COLO668 (cell line): ENCODE data around the gene EIF4G3.
"Not testable (repeated sequence)": the region's sequence is repeated elsewhere in the genome, so short reads cannot be mapped to it uniquely, and the experiment has no call there.

Experiments
- DNase-seq: peaks from one replicate; lab custom pipeline; 2025; ENCODE audit not compliant: unreplicated experiment; lab: John Stamatoyannopoulos, UW

The EIF4G3 gene

DNA sequence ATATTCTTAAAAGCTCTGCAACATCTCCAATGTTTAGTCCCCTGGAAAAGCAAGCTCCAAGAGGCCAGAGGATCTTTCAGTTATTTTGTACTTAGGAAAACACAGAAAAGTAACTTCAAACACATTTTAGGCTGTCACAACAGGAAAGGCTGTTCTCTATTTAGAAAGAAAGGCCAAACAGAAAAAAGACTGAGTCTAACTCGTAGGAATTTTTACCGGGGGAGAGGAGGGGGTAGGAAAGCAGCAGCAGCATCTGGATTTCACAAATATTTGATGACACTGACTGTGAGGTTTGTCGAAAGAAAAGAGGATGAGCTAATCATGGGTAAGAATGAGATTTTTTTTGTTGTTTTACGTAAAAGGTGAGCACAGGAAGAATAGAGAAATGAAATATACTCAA is 107.1 kb downstream of the EIF4G3 start:
- no peak for DNase-seq

DNA sequence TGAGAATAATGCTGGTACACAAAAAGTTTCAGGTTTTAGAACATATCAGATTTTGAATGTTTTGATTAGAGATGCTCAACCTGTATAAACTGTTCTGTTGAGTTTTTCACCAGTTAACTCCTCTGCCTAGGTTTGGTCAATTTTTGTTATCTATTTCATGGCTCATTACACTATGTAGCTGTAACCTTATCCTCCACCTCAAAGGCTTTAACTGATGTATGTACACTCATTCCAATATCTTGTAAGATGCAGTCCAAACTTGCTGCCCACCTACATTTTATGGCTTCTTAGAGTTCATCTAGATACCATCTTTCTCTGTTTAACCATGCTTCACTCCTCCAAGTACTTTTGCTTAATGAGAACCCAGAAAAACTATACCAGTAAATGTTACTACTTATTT is 107.8 kb downstream of the EIF4G3 start:
- no peak for DNase-seq

DNA sequence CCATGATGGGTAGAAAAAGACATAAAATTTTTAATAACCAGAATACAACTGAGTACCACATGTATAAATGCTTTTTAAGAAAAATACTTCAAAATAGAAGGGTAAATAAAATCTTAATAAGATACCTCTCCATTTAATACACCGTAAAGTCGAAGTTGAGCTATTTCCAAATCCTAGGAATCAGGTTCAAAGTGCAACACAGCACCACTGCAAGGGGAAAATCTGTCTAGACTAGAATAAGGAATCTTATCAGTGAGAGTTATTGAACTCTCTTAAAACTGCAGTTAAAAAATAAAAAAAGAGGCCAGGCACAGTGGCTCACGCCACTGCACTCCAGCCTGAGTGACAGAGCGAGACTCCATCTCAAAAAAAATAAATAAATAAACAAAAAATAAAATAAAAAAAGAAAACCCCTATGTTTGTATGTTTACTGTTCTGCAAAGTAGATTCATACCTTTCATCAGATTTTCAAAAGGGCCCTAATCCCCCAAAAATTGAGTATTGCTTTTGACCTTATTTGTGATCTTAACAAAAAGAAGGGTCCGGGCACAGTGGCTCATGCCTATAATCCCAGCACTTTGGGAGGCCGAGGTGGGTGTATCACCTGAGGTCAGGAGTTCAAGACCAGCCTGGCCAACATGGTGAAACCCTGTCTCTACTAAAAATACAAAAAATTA is 109.0 kb downstream of the EIF4G3 start:
- no peak for DNase-seq

GRCh38 chr1:21066356-21067012 is 110.2 kb downstream of the EIF4G3 start:
- no peak for DNase-seq

DNA sequence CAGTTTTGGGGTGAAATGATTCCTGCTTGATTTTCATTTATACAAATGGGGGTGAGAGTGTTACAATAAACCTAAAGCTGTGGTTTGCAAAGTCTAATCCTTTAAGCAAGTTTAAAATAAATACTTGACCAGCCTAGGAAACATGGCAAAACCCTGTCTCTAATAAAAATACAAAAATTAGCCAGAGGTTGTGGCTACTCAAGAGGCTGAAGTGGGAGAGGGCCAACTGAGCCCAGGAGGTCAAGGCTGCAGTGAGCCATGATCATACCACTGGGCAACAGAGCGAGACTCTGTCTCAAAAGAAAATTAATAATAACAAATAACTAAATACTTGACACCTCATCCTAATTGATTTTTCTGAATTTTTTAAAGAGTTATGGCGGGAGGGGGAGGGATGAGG is 110.8 kb downstream of the EIF4G3 start:
- DNase-seq, result no peak

DNA sequence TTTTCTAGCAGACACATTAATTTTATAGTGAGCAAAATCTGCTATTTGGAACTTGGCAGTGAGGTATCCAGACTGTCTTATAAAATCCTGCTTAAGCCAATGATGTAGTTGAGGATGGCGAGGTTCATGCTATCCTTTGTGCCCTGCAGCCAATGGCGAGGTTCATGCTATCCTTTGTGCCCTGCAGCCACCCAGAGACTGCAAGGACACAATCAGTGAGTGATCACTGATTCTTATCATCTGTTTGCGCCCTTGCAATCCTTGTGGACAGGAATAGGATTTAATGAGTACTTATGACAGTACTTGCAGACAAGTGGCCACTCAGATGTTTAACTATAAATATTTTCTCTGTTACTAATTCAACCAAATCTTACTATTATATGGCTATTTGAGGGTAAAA is 112.6 kb downstream of the EIF4G3 start:
- DNase-seq, result no peak

- DNase-seq, result peak; percentile 24
These were observed 116.2 kb downstream of the EIF4G3 start for GRCh38 chr1:21060523-21060922.

DNA sequence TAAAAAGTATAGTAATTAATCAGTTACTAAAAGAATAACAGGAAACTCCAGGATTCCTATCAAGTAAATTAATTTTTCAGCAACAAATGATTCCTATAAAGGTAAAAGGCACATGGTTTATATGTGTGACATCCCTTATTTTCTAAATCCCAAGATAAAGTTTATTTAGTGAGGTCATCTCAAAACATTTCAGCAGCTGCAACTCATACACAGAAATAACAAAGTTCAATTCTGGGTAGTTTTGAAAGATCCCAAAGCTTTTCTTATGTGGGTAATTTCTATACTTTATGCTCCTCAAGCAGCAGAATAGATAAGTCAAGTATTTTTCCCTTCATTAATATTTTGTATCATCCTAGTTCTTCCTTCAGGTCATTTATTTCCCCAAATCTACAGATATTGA is 117.7 kb downstream of the EIF4G3 start:
- no peak for DNase-seq

DNA sequence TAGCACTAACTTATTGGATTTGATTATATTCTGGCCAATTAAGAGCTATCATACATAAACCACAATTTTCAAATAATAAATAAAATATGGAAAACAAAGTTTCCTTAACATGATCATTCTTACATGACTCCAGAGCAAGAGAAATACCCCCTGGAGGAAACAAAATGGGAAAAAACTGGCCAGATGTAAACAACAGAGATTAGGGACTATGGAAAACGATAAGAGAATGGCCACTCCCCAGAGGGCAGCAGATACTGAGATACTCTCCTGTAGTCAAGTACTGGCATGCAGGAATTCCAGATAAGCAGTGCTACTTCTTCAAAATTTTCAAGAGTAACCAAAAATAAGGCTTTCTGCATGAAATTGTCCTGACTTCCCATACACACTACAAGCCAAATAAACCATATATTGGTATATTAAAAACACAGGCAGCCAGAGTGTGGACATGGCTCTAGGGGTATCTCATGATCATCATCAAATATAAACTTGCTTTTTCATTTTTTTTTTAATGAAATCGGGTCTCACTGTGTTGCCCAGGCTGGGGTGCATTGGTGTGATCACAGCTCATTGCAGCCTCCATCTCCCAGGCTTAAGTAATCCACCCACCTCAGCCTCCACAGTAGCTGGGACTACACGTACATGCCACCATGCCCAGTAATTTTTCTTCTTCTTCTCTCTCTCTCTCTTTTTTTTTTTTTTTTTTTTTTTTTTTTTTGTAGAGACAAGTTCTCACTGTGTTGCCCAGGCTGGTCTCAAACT is 118.5 kb downstream of the EIF4G3 start:
- no peak for DNase-seq

GRCh38 chr1:21053189-21053928 is 123.3 kb downstream of the EIF4G3 start:
- DNase-seq, result not testable (repeated sequence)

GRCh38 chr1:21052034-21052433 is 124.7 kb downstream of the EIF4G3 start:
- DNase-seq, result no peak

GRCh38 chr1:21051177-21051825 is 125.4 kb downstream of the EIF4G3 start:
- no peak for DNase-seq

DNA sequence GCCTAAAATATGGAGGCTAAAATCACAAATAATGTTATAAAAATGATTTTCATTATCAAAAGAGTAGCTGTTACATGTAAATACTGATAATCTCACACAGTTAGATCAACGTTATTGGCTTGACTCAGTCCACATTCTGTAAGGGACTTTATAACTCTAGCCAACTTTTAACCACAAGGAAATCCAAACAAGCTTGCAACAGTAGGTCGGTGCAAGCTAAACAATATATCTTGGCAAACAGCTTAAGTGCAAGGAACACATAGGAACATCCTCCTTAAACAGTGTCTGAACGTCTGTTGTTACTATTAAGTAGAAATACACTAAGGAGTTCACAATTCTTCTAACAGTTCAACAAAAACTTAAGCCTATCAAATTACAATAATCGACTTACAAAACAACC is 126.7 kb downstream of the EIF4G3 start:
- DNase-seq, result no peak

DNA sequence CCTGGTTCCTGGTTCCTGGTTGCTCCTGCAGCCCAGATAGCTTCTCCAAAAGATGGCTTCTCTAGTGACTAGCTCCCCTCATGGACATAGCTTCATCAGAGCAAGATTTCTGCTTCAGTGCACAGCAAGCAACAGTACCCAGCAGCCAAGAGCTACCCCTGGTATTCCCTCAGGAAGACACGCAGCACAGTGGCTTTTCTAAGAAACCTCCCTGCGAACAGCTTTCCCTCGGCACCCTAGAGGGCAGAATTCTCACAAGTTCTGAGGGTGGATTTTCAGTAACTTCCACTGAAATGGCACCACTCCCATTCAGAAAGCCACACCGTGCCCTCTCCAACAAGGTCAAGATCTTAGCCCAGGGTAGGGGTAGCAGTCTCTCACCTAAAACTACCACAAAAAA is 128.2 kb downstream of the EIF4G3 start:
- no peak for DNase-seq

DNA sequence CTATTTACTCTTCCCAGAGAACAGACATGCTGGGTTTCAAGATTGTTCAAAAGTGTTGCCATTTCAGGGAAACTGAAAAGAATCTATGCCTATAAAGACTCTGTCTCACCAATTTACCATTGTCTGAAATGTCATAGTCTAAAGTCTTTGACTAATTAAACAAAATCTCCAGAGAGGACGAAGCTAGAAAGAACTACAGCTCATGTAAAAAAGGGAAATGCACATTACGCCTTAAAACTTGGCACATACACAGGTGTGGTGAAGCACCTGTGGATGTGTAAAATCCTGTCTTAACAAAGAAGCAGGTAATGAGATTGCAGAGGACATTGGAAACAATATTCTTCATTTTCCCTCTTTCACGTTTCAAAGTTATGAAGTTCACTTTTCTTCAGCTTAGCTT is 130.6 kb downstream of the EIF4G3 start:
- DNase-seq, result no peak

- DNase-seq, result no peak
These were observed 131.3 kb downstream of the EIF4G3 start for GRCh38 chr1:21045351-21045750.

DNA sequence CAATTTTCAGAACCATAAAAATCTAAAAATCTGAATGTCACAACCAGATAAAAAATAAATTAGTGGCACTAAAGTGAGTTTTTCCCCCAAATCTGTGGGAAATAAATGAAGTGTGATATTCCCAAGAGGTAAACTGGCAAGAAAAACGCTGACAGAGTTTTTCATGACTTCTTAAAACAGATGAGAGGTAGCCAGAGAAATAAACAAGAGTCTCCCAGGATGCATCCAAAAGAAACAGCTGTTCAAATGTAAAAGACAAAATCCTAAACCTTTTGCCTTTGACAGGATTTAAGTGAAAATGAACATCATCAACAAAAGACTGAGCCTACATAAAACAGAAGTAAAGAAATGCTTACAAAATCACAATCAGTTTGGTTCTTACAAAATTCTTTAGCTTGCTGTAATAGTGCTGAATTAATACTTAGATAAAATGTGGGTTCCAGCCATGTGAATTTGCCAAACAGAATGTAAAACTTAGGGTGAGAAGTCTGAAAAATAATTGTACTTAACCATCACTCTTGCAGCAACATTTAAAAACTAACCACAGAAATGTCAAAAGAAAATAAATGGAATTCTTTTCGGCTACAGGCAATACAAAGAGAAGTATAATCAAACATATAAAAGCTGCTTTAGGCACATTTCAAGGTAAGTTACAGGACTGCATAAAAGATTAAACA is 133.6 kb downstream of the EIF4G3 start:
- DNase-seq, result no peak

- DNase-seq, result no peak
These were observed 135.2 kb downstream of the EIF4G3 start for GRCh38 chr1:21041541-21041940.

GRCh38 chr1:21037091-21037490 is 139.6 kb downstream of the EIF4G3 start:
- DNase-seq, result no peak

GRCh38 chr1:21035794-21036193 is 140.9 kb downstream of the EIF4G3 start:
- no peak for DNase-seq
